Fibroblast of pulmonary artery (primary cell): Measurements from ENCODE around the gene ANKS1B.
"Not testable (repeated sequence)": the region's sequence is repeated elsewhere in the genome, so short reads cannot be mapped to it uniquely, and the experiment has no call there.

Experiments used
- DNase-seq: peaks from one replicate; pipeline ENCODE4 v3.0.0-alpha.2; 2010; ENCODE audit warnings: low read depth
- H3K4me3 ChIP-seq: replicated peaks from 2 replicates; pipeline ENCODE4 v1.5.1; 2011; ENCODE audit warnings: low read depth, mild to moderate bottlenecking, control low read depth, low read length, moderate library complexity
- CTCF ChIP-seq: IDR thresholded peaks from 2 replicates; pipeline ENCODE4 v1.5.1; 2011; ENCODE audit warnings: mild to moderate bottlenecking, control low read depth, low read length, inconsistent platforms; ENCODE audit errors: missing control alignments

ANKS1B gene

GRCh38 chr12:99715841-99716510 is 268.8 kb downstream of the ANKS1B start:
- not testable (repeated sequence) for DNase-seq

GRCh38 chr12:99714921-99715320 is 269.8 kb downstream of the ANKS1B start:
- not testable (repeated sequence) for H3K4me3 ChIP-seq, DNase-seq

More at GRCh38 chr12:99715841-99716510, 268.8 kb downstream of the ANKS1B start:
- not testable (repeated sequence) for H3K4me3 ChIP-seq

GRCh38 chr12:99713946-99714520 is 270.7 kb downstream of the ANKS1B start:
- no peak for DNase-seq
- H3K4me3 ChIP-seq: no peak overlapping the region
- no peak for TF ChIP-seq CTCF

GRCh38 chr12:99712281-99712680 is 272.5 kb downstream of the ANKS1B start:
- no peak overlapping the region for H3K4me3 ChIP-seq
- TF ChIP-seq CTCF: no peak
- DNase-seq: no peak

- no peak overlapping the region for H3K4me3 ChIP-seq
- no peak for DNase-seq
- TF ChIP-seq CTCF: no peak
These were observed 273.5 kb downstream of the ANKS1B start for GRCh38 chr12:99711246-99711645.

- no peak overlapping the region for H3K4me3 ChIP-seq
- TF ChIP-seq CTCF: no peak
- no peak for DNase-seq
These were observed 275.1 kb downstream of the ANKS1B start for GRCh38 chr12:99709619-99710018.

GRCh38 chr12:99709116-99709515 is 275.6 kb downstream of the ANKS1B start:
- H3K4me3 ChIP-seq: no peak overlapping the region
- TF ChIP-seq CTCF: no peak
- DNase-seq: no peak

GRCh38 chr12:99707883-99708282 is 276.9 kb downstream of the ANKS1B start:
- no peak overlapping the region for H3K4me3 ChIP-seq
- no peak for TF ChIP-seq CTCF
- no peak for DNase-seq
